Activated T-cell treated with anti-CD3 and anti-CD28 coated beads, Interleukin-2, amount 50 U/mL, for 72 hours (primary cell): ENCODE measurements around the gene PGP. TPM values are rescaled to one million over a fixed set of nuclear protein-coding genes. Genes with fewer than 3 reads are reported as not detected.

Experiments used
- ATAC-seq, 2 donors: fragments of 150-1000 bp; cut with Tn5 transposase; replicated peaks in 1 of 2; 2 replicates each; pipeline ENCODE4 v1.10.0; 2021; ENCODE audit warnings: moderate library complexity in 2 of 2, mild to moderate bottlenecking in 1 of 2
- DNase-seq, 2 donors: peaks; one replicate each; pipeline ENCODE4 v3.0.0; 2021 to 2022; ENCODE audit warnings: mixed read lengths in 1 of 2
- H3K27ac Mint-ChIP-seq: one replicate; pipeline ENCODE4 v1.8.0; 2022; ENCODE audit warnings: mild to moderate bottlenecking, moderate library complexity, mixed read lengths
- H3K27me3 Mint-ChIP-seq: one replicate; pipeline ENCODE4 v1.8.0; 2022; ENCODE audit warnings: low read depth, mixed read lengths
- H3K36me3 Mint-ChIP-seq, 2 donors: one replicate each; pipeline ENCODE4 v1.8.0; 2022; ENCODE audit warnings: mixed read lengths in 2 of 2, mild to moderate bottlenecking in 1 of 2; ENCODE audit not compliant: insufficient read depth in 2 of 2
- H3K4me1 Mint-ChIP-seq: one replicate; pipeline ENCODE4 v1.8.0; 2022; ENCODE audit warnings: low read depth, mixed read lengths
- H3K4me3 Mint-ChIP-seq, 2 donors: one replicate each; pipeline ENCODE4 v1.8.0; 2022; ENCODE audit warnings: mild to moderate bottlenecking in 2 of 2, mixed read lengths in 2 of 2, moderate library complexity in 2 of 2
- H3K9me3 Mint-ChIP-seq, 2 donors: one replicate each; pipeline ENCODE4 v1.8.0; 2022; ENCODE audit warnings: mixed read lengths in 2 of 2
- total RNA-seq, 2 donors: library from RNA; stranded (reverse); gene quantifications; one replicate each; pipeline ENCODE4 v1.2.3, GENCODE V29; 2022

The PGP gene
- total RNA-seq, 2 donors from 2014 or later: 12.1 to 12.6 TPM

DNA sequence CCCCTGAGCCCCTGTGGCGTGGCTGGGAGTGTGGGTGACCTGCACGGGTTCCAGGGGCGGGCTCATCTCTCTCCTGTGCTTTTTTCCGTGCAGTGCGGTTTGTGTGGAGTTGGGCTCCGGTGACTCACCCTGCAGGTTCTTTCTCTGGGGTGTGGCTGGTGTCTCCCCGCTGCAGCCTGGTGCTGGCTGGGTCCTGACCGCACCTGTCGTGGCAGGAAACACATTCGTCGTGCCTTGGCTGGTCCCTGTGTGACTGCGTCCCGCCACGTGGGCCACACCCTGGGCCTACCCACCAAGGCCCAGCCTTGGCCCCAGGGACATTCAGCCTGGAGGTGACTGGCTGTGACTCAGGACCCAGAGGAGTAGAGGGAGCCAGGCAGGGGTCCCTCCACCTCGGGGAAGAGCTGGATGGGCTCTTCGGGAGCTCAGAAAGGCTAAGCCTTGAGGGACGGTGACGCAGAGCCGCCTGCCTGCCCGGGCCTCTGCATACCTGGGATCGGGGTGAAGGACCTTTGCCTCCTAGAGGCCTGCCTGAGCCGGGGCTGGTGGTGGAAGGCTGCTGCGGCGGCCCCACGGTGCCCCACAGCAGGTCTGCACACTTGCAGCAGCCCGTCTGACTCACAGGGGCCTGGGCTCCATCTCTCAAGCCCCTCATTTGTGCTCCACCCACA is 51.3 kb downstream of the PGP start:
- no peaks in the 10 kb centered on the region for H3K9me3 Mint-ChIP-seq
- H3K36me3 Mint-ChIP-seq: peaks cover 0 to 2% of the 10 kb centered on the region in 2 donors
- H3K4me1 Mint-ChIP-seq: no peaks in the 10 kb centered on the region
- no peak for DNase-seq
- no peak overlapping the region for H3K27ac Mint-ChIP-seq
- no peak overlapping the region for H3K4me3 Mint-ChIP-seq
- ATAC-seq: peak in 1 of 2 donors; percentile 38
- no peaks in the 10 kb centered on the region for H3K27me3 Mint-ChIP-seq

GRCh38 chr16:2162676-2163118 is 51.9 kb downstream of the PGP start:
- Mint-ChIP-seq H3K4me3 (no peak overlapping the region), H3K27me3 (no peaks in the 10 kb centered on the region), H3K27ac (no peak overlapping the region), H3K4me1 (peaks cover 4% of the 10 kb centered on the region), H3K9me3 (no peaks in the 10 kb centered on the region), H3K36me3 (peaks cover 0 to 2% of the 10 kb centered on the region in 2 donors)
- ATAC-seq: no peak
- DNase-seq: no peak

DNA sequence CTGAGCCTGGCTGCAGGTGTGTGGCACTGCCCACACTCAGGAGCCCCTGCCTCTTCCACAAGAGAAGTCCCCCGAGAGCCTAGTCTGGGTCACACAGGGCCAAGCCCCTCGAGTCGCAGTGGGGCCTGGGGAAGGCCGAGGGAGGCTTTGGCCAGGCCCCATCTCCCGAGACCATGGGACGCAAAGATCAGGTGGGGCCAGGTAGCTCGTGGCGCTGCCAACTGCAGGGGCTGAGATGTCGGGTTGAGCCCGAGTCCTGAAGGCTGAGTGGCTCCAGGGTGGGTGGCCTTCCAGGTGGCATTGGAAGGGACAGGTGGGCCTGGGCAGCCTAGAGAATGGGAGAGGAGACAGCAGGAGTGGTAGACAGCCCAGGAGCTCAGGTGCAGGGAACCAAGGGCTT is 52.7 kb downstream of the PGP start:
- peaks cover 0 to 2% of the 10 kb centered on the region in 2 donors for H3K36me3 Mint-ChIP-seq
- ATAC-seq: no peak
- H3K4me3 Mint-ChIP-seq: no peak overlapping the region
- no peak overlapping the region for H3K27ac Mint-ChIP-seq
- no peak for DNase-seq
- no peaks in the 10 kb centered on the region for H3K9me3 Mint-ChIP-seq
- no peaks in the 10 kb centered on the region for H3K27me3 Mint-ChIP-seq
- H3K4me1 Mint-ChIP-seq: peaks cover 12% of the 10 kb centered on the region

Other genes starting within 250 kb of the PGP start
- gene RNF151, start 248.0 kb downstream of the PGP start, total RNA-seq: under 1 TPM in 1 of 2 donors, not detected in 1; 0.81 TPM
- 10 to 100 TPM; 22.6 to 24.4 TPM for gene TBL3, start 242.8 kb downstream of the PGP start, total RNA-seq
- gene NOXO1, start 233.4 kb downstream of the PGP start, total RNA-seq: 1 to 10 TPM in 1 of 2 donors, not detected in 1; 1.8 TPM
- gene GFER, start 230.6 kb downstream of the PGP start, total RNA-seq: 10 to 100 TPM; 41.4 to 49.3 TPM
- 10 to 100 TPM; 38.6 to 50.9 TPM for gene SYNGR3, start 224.9 kb downstream of the PGP start, total RNA-seq
- gene ZNF598, start 205.0 kb downstream of the PGP start, total RNA-seq: 100 to 1,000 TPM in 1 of 2 donors, 10 to 100 TPM in 1; 87.1 to 110 TPM
- gene NPW, start 195.1 kb downstream of the PGP start, total RNA-seq: 1 to 10 TPM; 1.5 to 1.9 TPM
- gene NHERF2, start 187.9 kb downstream of the PGP start, total RNA-seq: 1 to 10 TPM; 2.2 to 3.0 TPM
- 10 to 100 TPM; 13.2 to 21.0 TPM for gene NTHL1, start 167.0 kb downstream of the PGP start, total RNA-seq
- 10 to 100 TPM; 96.6 to 98.4 TPM for gene TSC2, start 166.9 kb downstream of the PGP start, total RNA-seq
- gene PKD1, start 78.9 kb downstream of the PGP start, total RNA-seq: 10 to 100 TPM; 90.2 to 95.7 TPM
- gene RAB26, start 66.2 kb downstream of the PGP start, total RNA-seq: 1 to 10 TPM in 1 of 2 donors, under 1 TPM in 1; 0.82 to 2.0 TPM
- gene TRAF7, start 59.1 kb downstream of the PGP start, total RNA-seq: 10 to 100 TPM; 66.4 to 72.9 TPM
- 1 to 10 TPM in 1 of 2 donors, under 1 TPM in 1; 0.89 to 2.1 TPM for gene CASKIN1, start 18.2 kb downstream of the PGP start, total RNA-seq
- 10 to 100 TPM; 54.9 to 65.6 TPM for gene MLST8, start 9.4 kb downstream of the PGP start, total RNA-seq
- gene BRICD5, start 4.0 kb downstream of the PGP start, total RNA-seq: 10 to 100 TPM; 12.8 to 14.4 TPM
- 10 to 100 TPM; 22.1 to 24.3 TPM for gene E4F1, start 8.8 kb upstream of the PGP start, total RNA-seq
- 1 to 10 TPM; 1.1 TPM for gene DNASE1L2, start 21.6 kb upstream of the PGP start, total RNA-seq
- gene ECI1, start 36.7 kb upstream of the PGP start, total RNA-seq: 100 to 1,000 TPM; 101 to 102 TPM
- 100 to 1,000 TPM; 336 to 361 TPM for gene RNPS1, start 53.3 kb upstream of the PGP start, total RNA-seq
- gene ABCA3, start 125.9 kb upstream of the PGP start, total RNA-seq: 10 to 100 TPM; 13.7 to 14.6 TPM
- 10 to 100 TPM; 49.2 to 68.6 TPM for gene CCNF, start 214.6 kb upstream of the PGP start, total RNA-seq
- 10 to 100 TPM; 23.0 to 32.7 TPM for gene TEDC2, start 245.3 kb upstream of the PGP start, total RNA-seq